Medulla oblongata (tissue), 1 donor: ENCODE results near the gene CDH5.

ENCODE experiments used
- DNase-seq: peaks from one replicate; pipeline ENCODE4 v3.0.0-alpha.2; 2015; ENCODE audit errors: extremely low spot score

Gene CDH5

DNA sequence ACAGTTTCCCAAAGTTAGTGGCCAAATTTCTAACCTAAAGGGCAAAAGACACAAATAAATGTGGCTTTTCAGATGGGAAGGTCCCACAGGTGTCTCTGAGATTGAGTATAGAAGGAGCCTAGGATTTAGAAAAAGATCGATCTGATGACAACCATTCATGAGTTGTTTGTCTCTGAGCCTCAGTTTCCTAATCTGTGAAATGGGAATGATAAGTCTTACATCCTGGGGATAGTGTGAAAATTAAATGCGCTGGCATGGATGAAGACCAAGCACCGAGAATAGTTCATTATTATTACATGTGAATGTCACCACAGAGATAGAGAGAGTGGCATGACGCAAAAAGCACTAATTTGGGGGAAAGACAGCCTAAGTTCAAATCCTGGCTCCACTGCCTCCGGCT lies 7.2 kb downstream of the CDH5 start:
- no peak for DNase-seq

- no peak for DNase-seq
Observed at GRCh38 chr16:66374176-66374575, 7.7 kb downstream of the CDH5 start.

DNA sequence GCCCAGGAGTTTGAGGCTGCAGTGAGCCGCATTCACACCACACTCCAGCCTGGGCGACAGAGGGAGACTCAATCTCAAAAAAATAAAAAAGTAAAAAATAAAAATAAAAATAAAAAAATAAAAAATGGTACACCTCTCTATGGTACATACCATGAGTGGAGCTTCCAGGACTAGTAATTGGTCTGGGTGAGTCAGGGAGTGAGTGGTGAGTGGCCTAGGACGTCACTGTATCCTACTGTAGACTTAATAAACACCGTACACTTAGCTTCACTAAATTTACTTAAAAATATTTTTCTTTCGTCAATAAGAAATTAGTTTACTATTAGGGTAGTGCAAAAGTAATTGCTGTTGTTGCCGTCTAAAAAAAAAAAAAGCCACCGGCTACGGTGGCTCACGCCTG lies 9.0 kb downstream of the CDH5 start:
- DNase-seq = no peak

GRCh38 chr16:66376114-66376513 lies 9.6 kb downstream of the CDH5 start:
- no peak for DNase-seq

GRCh38 chr16:66376577-66377305 lies 10.2 kb downstream of the CDH5 start:
- DNase-seq = no peak

DNA sequence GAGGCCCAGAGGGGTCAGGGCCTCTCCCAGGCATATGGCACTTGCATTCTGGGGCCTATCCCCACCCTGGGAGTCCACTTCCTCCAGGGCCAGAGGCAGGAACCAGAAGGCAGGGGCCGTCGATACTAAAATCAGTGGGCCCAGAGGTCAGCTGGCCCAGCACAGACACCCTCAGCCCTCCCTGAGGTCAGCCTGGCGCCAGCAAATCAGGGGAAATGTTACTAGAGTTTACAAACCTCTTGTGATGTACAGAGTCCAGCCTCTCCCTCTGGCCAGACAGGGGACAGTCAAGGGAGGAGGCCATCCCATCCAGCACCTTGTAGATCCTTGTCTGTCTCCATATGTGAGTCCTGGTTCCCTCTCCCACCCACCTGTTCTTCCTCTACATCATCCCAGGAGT lies 10.8 kb downstream of the CDH5 start:
- no peak for DNase-seq

DNA sequence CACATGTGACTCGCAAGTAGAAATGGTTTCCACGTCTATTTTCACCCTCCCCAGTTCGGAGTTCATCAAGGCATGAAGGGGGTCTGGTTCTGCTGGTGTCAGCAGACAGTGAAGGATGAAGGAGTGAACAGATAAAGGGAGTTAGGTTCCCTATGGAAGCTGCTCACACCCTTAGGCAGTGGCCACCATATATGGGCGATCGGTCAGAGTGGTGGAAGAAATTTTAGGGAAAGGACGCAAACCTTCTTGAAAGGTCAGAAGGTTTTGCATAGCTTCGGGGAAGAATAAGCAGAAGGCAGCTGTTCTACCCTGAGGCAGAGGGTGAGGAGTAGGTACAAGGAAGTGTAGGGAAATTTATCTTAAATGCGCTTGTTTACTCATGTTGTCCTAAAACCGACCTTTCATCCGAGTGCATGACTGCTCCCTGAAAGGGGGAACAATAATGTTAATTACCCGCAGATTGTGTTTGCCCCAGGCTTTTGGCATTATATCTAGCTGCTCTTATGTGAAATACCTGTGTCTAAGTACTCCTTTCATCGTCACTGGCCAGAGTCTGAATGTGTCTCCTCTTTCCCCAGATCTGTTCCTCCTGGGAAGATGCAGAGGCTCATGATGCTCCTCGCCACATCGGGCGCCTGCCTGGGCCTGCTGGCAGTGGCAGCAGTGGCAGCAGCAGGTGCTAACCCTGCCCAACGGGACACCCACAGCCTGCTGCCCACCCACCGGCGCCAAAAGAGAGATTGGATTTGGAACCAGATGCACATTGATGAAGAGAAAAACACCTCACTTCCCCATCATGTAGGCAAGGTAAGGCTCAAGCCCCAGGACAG lies 12.5 kb downstream of the CDH5 start:
- no peak for DNase-seq

GRCh38 chr16:66379571-66379941 lies 13.1 kb downstream of the CDH5 start:
- no peak for DNase-seq

DNA sequence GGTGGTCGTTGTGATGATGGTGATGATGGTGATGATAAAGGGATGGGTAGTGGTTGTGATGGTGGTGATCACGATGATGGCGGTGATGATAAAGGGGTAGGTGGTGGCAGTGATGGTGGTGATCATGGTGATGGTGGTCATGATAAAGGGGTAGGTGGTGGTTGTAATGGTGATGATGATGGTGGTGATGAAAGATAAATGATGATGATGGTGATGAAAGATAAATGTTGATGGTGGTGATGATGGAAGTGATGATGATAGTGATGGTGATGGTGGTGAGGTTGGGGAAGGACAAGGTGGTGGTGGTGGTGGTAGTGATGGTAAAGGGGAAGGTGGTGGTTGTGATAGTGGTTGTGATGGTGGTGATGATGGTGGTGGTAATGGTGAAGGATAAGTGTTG lies 13.9 kb downstream of the CDH5 start:
- DNase-seq = no peak

- no peak for DNase-seq
Observed at GRCh38 chr16:66381585-66382170, 15.2 kb downstream of the CDH5 start.

- DNase-seq = no peak
Observed at GRCh38 chr16:66382171-66382965, 15.9 kb downstream of the CDH5 start.

DNA sequence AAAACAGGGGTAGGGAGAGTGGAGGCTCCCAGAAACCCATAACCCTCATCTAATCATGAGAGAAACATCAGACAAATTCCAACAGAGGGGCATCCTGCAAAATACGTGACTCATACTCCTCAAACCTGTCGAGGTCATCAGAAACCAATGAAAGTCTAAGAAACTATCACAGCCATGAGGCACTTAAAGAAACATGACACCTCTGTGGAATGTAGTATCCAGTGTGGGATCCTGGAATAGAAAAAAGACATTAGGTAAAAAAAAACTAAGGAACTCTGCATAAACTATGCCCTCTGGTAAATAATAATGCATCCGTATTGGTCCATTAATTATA lies 16.4 kb downstream of the CDH5 start:
- DNase-seq = no peak

GRCh38 chr16:66383551-66383950 lies 17.1 kb downstream of the CDH5 start:
- DNase-seq = no peak

- DNase-seq = no peak
Observed at GRCh38 chr16:66385415-66385814, 18.9 kb downstream of the CDH5 start.

DNA sequence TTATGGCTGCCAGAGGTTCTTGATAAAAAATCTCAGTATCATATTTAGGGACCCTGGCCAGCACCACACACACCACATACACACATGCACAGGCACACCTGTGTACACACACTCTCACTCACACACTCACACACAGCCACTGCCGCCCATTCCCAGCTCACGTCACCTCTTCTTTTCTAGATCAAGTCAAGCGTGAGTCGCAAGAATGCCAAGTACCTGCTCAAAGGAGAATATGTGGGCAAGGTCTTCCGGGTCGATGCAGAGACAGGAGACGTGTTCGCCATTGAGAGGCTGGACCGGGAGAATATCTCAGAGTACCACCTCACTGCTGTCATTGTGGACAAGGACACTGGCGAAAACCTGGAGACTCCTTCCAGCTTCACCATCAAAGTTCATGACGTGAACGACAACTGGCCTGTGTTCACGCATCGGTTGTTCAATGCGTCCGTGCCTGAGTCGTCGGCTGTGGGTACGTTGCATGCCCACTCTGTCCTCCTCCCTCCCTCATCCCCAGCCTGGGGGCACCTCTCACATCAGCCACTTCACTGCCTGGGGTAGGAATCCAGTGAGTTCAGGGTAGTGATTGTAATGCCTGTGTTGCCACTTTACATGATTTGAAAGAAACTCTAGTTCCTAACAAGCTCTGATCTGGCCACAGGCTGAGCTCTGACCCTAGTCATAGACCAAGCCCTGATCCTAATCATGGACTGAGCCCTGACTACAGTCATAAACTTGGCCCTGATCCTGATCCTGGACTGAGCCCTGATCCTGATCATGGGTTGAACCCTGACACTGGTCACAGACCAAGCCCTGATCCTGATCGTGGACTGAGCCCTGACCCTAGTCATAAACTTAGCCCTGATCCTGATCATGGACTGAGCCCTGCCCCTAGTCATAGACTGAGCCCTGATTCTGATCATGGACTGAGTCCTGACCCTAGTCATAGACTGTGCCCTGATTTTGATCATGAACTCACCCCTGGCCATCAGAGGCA lies 20.4 kb downstream of the CDH5 start:
- DNase-seq = no peak

DNA sequence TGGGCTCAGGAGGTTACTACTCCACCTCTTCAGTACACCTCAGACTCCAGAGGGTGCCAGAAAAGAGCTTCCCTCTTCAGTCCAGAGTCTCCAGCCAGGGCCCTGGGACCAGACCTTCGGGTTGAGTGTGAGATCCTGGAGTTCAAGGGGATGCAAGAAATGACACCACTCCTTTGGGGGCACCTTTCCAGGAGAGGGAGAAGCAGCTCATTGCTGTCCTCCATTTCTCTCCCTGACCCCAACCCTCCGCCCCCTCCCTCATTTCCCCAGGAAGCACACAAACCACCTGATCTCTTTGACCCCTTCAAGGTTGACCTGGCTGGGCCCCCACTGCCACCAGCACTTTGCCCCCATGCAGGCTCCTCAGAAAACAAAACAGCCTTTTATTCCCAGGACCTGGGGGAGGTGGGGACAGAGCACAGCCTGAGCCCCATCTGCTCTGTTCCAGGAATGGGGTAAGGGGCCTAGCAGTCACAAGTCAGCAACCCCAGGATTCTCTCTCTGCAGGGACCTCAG lies 21.4 kb downstream of the CDH5 start:
- DNase-seq = no peak

DNA sequence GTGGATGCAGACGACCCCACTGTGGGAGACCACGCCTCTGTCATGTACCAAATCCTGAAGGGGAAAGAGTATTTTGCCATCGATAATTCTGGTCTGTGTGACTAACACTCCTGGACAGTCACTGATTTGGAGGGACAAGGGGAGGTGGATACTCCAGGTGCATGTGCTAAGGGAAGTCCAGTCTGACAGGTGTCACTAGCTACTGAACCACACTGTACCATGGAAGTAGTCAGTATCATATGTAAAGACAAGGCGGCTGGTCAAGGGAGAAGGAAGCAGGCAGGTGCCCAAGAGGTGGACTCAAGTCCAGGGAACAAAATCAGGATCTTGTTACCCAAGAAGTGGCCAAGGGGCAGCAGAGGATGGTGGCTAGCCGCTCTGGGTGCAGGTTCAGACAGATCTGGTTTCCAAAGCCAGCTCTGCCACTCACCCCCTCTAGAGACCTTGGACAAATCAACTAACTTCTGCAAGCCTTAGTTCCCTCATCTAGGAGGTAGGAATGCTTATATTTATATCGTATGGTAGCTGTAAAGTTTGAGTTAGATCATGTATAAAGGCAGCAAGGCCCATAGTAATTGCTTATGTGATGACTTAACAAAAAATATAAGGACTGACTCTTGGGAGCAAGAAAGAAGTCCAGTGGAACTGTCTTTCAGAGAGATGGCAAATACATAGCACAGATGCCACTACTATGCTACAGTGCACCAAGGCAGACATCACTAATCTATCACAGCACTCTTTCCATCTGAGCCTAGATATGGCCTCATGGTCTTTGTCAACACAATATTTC lies 22.1 kb downstream of the CDH5 start:
- no peak for DNase-seq

DNA sequence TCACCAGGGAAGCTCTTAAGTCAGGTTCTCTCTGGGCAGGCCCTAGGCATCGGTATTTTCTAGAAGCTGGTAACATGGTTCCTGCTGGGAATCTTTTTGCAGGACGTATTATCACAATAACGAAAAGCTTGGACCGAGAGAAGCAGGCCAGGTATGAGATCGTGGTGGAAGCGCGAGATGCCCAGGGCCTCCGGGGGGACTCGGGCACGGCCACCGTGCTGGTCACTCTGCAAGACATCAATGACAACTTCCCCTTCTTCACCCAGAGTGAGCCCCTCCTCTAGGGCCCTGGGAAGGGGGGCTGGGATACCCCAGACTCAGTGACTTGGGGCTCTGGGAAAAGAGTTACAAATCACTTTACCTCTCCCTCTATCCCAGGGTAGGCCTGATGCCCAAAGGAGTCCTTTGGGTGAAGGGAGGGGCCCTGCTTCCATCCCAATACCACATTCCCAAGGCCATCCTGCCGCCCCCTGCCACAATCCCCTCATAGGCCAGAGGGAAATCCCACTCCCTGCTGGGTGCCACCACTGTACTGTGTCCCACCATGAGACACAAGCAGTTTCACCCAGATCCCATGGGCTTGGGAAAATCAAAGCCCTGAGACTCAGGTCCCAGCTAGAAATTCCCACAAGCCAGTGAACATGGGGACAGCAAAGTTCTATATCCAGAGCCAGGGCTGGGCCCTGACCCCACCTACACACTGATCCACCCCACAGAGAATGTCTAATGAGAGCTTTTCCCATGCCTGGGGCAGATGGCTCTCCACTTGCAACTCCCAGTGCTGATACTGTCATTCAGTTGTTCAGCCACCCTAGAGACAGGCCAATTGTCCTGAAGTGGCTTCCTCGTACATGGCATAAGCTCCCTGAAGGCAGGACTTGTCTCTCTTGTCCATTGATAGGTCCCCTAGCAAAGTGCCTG lies 23.0 kb downstream of the CDH5 start:
- DNase-seq = no peak
